SU-DHL-6 (cell line): ENCODE results near the gene LASP1NB.

Experiments used
- CTCF ChIP-seq: fragments of 200-600 bp; sonication (generic); IDR thresholded peaks from one replicate; pipeline ENCODE4 v1.5.1; 2017; ENCODE audit warnings: antibody characterized with exemption, mild to moderate bottlenecking, low read length, moderate library complexity; ENCODE audit not compliant: insufficient read depth, poor library complexity, severe bottlenecking
- EZH2phosphoT487 ChIP-seq: fragments of 200-600 bp; sonication (generic), shearing (Covaris generic); conservative IDR thresholded peaks from 2 replicates; pipeline ENCODE4 v1.6.1; 2018; ENCODE audit warnings: mild to moderate bottlenecking, antibody characterized with exemption, low read length, moderate library complexity, mixed read lengths

GRCh38 chr17:38958756-38959155, 33.3 kb downstream of the LASP1NB start:
- no peak for TF ChIP-seq CTCF
- no peak for TF ChIP-seq EZH2phosphoT487
